GM23338 (cell line): Measurements from ENCODE around the gene PPARD. TPM values are rescaled to one million over a fixed set of nuclear protein-coding genes. Genes with fewer than 3 reads are reported as not detected.

Experiments
- ATAC-seq: fragments of 200-7000 bp; cut with Tn5 transposase; 3 replicates; pipeline ENCODE4 v1.9.1; 2020
- DNase-seq: peaks from one replicate; pipeline ENCODE4 v3.0.0-alpha.2; 2015; ENCODE audit warnings: low spot score
- H2AFZ ChIP-seq: fragments of 200-600 bp; sonication (generic); 2 replicates; pipeline ENCODE4 v1.8.0; 2016; ENCODE audit warnings: antibody characterized with exemption, mild to moderate bottlenecking, moderate library complexity
- H3F3A ChIP-seq: fragments of 200-600 bp; sonication (generic); replicated peaks from 2 replicates; pipeline ENCODE4 v1.8.0; 2017; ENCODE audit warnings: antibody characterized with exemption, mixed run types, low read depth
- H3K27ac ChIP-seq: fragments of 200-600 bp; sonication (generic); 2 replicates; pipeline ENCODE4 v1.6.1; 2016; ENCODE audit warnings: low read depth
- H3K27me3 ChIP-seq: fragments of 200-600 bp; sonication (generic); 2 replicates; pipeline ENCODE4 v1.8.0; 2016; ENCODE audit warnings: mild to moderate bottlenecking, mixed run types, moderate library complexity; ENCODE audit not compliant: insufficient read depth
- H3K36me3 ChIP-seq: fragments of 200-600 bp; sonication (generic); 2 replicates; pipeline ENCODE4 v1.8.0; 2016; ENCODE audit warnings: mild to moderate bottlenecking; ENCODE audit not compliant: insufficient read depth
- H3K4me1 ChIP-seq: fragments of 200-600 bp; sonication (generic); 2 replicates; pipeline ENCODE4 v1.8.0; 2016; ENCODE audit warnings: mild to moderate bottlenecking, moderate library complexity; ENCODE audit not compliant: insufficient read depth
- H3K4me2 ChIP-seq: fragments of 200-600 bp; sonication (generic); 2 replicates; pipeline ENCODE4 v1.7.1; 2017; ENCODE audit warnings: mixed run types
- H3K4me3 ChIP-seq: fragments of 200-600 bp; sonication (generic); 2 replicates; pipeline ENCODE4 v1.6.1; 2016; ENCODE audit warnings: mixed run types
- H3K79me2 ChIP-seq: fragments of 200-600 bp; sonication (generic); replicated peaks from 2 replicates; pipeline ENCODE4 v1.8.0; 2017; ENCODE audit warnings: mild to moderate bottlenecking; ENCODE audit not compliant: insufficient read depth
- H3K9me2 ChIP-seq: fragments of 200-600 bp; sonication (generic); 2 replicates; pipeline ENCODE4 v1.8.0; 2017; ENCODE audit not compliant: insufficient read depth
- H4K20me1 ChIP-seq: fragments of 200-600 bp; sonication (generic); replicated peaks from 2 replicates; pipeline ENCODE4 v1.8.0; 2017; ENCODE audit warnings: mild to moderate bottlenecking; ENCODE audit not compliant: insufficient read depth
- H3K27ac Mint-ChIP-seq: 2 replicates; pipeline ENCODE4 v1.8.0; 2020; ENCODE audit warnings: inconsistent platforms, mild to moderate bottlenecking, moderate library complexity, mixed read lengths
- H3K27me3 Mint-ChIP-seq: 3 replicates; pipeline ENCODE4 v1.8.0; 2022; ENCODE audit warnings: low read depth, mild to moderate bottlenecking, moderate library complexity, mixed read lengths, inconsistent platforms; ENCODE audit not compliant: insufficient read depth, poor library complexity
- H3K36me3 Mint-ChIP-seq: 3 replicates; pipeline ENCODE4 v1.8.0; 2021; ENCODE audit warnings: low read depth, mild to moderate bottlenecking, inconsistent platforms, moderate library complexity, mixed read lengths
- H3K4me1 Mint-ChIP-seq: 3 replicates; pipeline ENCODE4 v1.8.0; 2020; ENCODE audit warnings: mild to moderate bottlenecking, inconsistent platforms, mixed read lengths
- H3K4me3 Mint-ChIP-seq: 3 replicates; pipeline ENCODE4 v1.8.0; 2021; ENCODE audit warnings: moderate library complexity, mild to moderate bottlenecking, inconsistent platforms, mixed read lengths
- H3K9me3 Mint-ChIP-seq: 3 replicates; pipeline ENCODE4 v1.8.0; 2020; ENCODE audit warnings: moderate library complexity, mild to moderate bottlenecking, inconsistent platforms, mixed read lengths
- CREB1 ChIP-seq: fragments of 250-450 bp; sonication (Bioruptor Pico); IDR thresholded peaks from 2 replicates; pipeline ENCODE4 v1.5.0; 2020; ENCODE audit warnings: low read depth, mild to moderate bottlenecking, moderate library complexity
- ETS1 ChIP-seq: IDR thresholded peaks from 2 replicates; pipeline ENCODE4 v1.6.1; 2016; ENCODE audit warnings: antibody characterized with exemption
- EZH2 ChIP-seq: fragments of 200-600 bp; sonication (generic); IDR thresholded peaks from one replicate; pipeline ENCODE4 v1.8.0; 2017; ENCODE audit warnings: antibody characterized with exemption, mild to moderate bottlenecking, low read depth; ENCODE audit not compliant: unreplicated experiment
- EZH2phosphoT487 ChIP-seq: fragments of 200-600 bp; sonication (generic); IDR thresholded peaks from one replicate; pipeline ENCODE4 v1.8.1; 2018; ENCODE audit warnings: antibody characterized with exemption; ENCODE audit not compliant: unreplicated experiment
- JUNB ChIP-seq: IDR thresholded peaks from one replicate; pipeline ENCODE4 v1.6.1; 2016; ENCODE audit warnings: antibody characterized with exemption; ENCODE audit not compliant: unreplicated experiment
- NANOG ChIP-seq: IDR thresholded peaks from 2 replicates; pipeline ENCODE4 v1.6.1; 2016; ENCODE audit warnings: antibody characterized with exemption, borderline replicate concordance
- POLR2AphosphoS5 ChIP-seq: IDR thresholded peaks from 2 replicates; pipeline ENCODE4 v1.6.1; 2016; ENCODE audit warnings: antibody characterized with exemption, low read depth
- REST ChIP-seq: IDR thresholded peaks from one replicate; pipeline ENCODE4 v1.6.1; 2018; ENCODE audit warnings: antibody characterized with exemption; ENCODE audit not compliant: unreplicated experiment
- STAT1 ChIP-seq: IDR thresholded peaks from one replicate; pipeline ENCODE4 v1.6.1; 2016; ENCODE audit warnings: antibody characterized with exemption; ENCODE audit not compliant: unreplicated experiment
- ZNF114 ChIP-seq: fragments of 250-450 bp; sonication (Bioruptor Pico); IDR thresholded peaks from 2 replicates; pipeline ENCODE4 v1.5.0; 2020; ENCODE audit warnings: mild to moderate bottlenecking, moderate library complexity
- ZNF331 ChIP-seq: fragments of 250-450 bp; sonication (Bioruptor Pico); IDR thresholded peaks from 2 replicates; pipeline ENCODE4 v1.5.0; 2020; ENCODE audit warnings: low read depth, mild to moderate bottlenecking, moderate library complexity
- polyA plus RNA-seq: library from polyadenylated mRNA; unstranded; fragments of >200 nt; fragmentation: Nextera tagmentation; extraction: Ambion mirVana; gene quantifications from 2 replicates; pipeline ENCODE4 v1.2.1, GENCODE V29; 2016
- total RNA-seq: library from RNA; depleted of rRNA; stranded (reverse); fragments of >200 nt; shearing (Covaris generic); gene quantifications from 2 replicates; pipeline ENCODE4 v1.2.3, GENCODE V29; 2014
- TF ChIP-seq, protein P1 (sequence below): fragments of 250-450 bp; sonication (Bioruptor Pico); IDR thresholded peaks from 2 replicates; pipeline ENCODE4 v1.5.0; 2020; ENCODE audit warnings: mild to moderate bottlenecking, moderate library complexity
- TF ChIP-seq, protein P2 (sequence below), 2 experiments: fragments of 200-600 bp in 1 of 2; sonication (generic) in 1 of 2; conservative IDR thresholded peaks; 2 replicates each; pipeline versions ENCODE4 v1.5.1 to v1.6.1; 2016 to 2017; ENCODE audit warnings: antibody characterized with exemption in 2 of 2, low read depth in 2 of 2, mild to moderate bottlenecking in 2 of 2, moderate library complexity in 1 of 2

PPARD gene
- total and polyA plus RNA-seq, 2 experiments from 2014 or later: 5.1 to 9.7 TPM

DNA sequence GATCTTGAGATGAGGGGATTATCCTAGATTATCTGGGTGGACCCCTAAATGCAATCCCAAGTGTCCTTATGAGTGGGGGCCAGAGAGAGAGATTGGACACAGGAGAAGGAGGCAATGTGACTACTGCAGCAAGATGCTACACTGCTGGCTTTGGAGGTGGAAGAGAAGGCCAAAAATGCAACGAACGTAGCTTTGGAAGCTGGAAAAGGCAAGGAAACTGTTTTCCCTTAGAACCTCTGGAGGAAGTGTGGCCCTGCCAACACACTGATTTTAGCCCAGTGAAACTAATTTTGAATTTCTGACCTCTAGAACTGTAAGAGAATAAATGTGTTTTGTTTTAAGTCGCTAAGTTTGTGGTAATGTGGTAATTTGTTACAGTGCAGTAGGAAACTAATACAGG is 15.7 kb downstream of the PPARD start:
- peaks cover 24% of the 10 kb centered on the region for H3K36me3 Mint-ChIP-seq
- peaks cover 34% of the 10 kb centered on the region for H3K4me1 Mint-ChIP-seq
- no peak overlapping the region for H3K27ac Mint-ChIP-seq
- ATAC-seq (no peak), DNase-seq (no peak)
- no peak overlapping the region for H3K4me2 ChIP-seq
- H3K9me3 Mint-ChIP-seq: no peaks in the 10 kb centered on the region
- 0 out of 2 replicates have a peak, but pooled peaks cover 3% of the 10 kb centered on the region for H3K36me3 ChIP-seq
- TF ChIP-seq CREB1 (CRISPR knock-in tag): no peak
- TF ChIP-seq STAT1: no peak
- no peak for TF ChIP-seq JUNB
- TF ChIP-seq REST: no peak
- TF ChIP-seq NANOG: no peak
- no peak for TF ChIP-seq ETS1
- no peak for TF ChIP-seq ZNF114
- no peak for TF ChIP-seq ZNF331 (CRISPR knock-in tag)
- no peak for TF ChIP-seq EZH2phosphoT487
- TF ChIP-seq, protein P1, sequence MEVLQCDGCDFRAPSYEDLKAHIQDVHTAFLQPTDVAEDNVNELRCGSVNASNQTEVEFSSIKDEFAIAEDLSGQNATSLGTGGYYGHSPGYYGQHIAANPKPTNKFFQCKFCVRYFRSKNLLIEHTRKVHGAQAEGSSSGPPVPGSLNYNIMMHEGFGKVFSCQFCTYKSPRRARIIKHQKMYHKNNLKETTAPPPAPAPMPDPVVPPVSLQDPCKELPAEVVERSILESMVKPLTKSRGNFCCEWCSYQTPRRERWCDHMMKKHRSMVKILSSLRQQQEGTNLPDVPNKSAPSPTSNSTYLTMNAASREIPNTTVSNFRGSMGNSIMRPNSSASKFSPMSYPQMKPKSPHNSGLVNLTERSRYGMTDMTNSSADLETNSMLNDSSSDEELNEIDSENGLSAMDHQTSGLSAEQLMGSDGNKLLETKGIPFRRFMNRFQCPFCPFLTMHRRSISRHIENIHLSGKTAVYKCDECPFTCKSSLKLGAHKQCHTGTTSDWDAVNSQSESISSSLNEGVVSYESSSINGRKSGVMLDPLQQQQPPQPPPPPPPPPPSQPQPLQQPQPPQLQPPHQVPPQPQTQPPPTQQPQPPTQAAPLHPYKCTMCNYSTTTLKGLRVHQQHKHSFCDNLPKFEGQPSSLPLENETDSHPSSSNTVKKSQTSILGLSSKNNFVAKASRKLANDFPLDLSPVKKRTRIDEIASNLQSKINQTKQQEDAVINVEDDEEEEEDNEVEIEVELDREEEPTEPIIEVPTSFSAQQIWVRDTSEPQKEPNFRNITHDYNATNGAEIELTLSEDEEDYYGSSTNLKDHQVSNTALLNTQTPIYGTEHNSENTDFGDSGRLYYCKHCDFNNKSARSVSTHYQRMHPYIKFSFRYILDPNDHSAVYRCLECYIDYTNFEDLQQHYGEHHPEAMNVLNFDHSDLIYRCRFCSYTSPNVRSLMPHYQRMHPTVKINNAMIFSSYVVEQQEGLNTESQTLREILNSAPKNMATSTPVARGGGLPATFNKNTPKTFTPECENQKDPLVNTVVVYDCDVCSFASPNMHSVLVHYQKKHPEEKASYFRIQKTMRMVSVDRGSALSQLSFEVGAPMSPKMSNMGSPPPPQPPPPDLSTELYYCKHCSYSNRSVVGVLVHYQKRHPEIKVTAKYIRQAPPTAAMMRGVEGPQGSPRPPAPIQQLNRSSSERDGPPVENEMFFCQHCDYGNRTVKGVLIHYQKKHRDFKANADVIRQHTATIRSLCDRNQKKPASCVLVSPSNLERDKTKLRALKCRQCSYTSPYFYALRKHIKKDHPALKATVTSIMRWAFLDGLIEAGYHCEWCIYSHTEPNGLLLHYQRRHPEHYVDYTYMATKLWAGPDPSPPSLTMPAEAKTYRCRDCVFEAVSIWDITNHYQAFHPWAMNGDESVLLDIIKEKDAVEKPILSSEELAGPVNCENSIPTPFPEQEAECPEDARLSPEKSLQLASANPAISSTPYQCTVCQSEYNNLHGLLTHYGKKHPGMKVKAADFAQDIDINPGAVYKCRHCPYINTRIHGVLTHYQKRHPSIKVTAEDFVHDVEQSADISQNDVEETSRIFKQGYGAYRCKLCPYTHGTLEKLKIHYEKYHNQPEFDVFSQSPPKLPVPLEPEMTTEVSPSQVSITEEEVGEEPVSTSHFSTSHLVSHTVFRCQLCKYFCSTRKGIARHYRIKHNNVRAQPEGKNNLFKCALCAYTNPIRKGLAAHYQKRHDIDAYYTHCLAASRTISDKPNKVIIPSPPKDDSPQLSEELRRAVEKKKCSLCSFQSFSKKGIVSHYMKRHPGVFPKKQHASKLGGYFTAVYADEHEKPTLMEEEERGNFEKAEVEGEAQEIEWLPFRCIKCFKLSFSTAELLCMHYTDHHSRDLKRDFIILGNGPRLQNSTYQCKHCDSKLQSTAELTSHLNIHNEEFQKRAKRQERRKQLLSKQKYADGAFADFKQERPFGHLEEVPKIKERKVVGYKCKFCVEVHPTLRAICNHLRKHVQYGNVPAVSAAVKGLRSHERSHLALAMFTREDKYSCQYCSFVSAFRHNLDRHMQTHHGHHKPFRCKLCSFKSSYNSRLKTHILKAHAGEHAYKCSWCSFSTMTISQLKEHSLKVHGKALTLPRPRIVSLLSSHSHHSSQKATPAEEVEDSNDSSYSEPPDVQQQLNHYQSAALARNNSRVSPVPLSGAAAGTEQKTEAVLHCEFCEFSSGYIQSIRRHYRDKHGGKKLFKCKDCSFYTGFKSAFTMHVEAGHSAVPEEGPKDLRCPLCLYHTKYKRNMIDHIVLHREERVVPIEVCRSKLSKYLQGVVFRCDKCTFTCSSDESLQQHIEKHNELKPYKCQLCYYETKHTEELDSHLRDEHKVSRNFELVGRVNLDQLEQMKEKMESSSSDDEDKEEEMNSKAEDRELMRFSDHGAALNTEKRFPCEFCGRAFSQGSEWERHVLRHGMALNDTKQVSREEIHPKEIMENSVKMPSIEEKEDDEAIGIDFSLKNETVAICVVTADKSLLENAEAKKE (CRISPR knock-in tag): no peak
- no peak for TF ChIP-seq EZH2
- TF ChIP-seq, protein P2, sequence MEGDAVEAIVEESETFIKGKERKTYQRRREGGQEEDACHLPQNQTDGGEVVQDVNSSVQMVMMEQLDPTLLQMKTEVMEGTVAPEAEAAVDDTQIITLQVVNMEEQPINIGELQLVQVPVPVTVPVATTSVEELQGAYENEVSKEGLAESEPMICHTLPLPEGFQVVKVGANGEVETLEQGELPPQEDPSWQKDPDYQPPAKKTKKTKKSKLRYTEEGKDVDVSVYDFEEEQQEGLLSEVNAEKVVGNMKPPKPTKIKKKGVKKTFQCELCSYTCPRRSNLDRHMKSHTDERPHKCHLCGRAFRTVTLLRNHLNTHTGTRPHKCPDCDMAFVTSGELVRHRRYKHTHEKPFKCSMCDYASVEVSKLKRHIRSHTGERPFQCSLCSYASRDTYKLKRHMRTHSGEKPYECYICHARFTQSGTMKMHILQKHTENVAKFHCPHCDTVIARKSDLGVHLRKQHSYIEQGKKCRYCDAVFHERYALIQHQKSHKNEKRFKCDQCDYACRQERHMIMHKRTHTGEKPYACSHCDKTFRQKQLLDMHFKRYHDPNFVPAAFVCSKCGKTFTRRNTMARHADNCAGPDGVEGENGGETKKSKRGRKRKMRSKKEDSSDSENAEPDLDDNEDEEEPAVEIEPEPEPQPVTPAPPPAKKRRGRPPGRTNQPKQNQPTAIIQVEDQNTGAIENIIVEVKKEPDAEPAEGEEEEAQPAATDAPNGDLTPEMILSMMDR (conservative IDR thresholded peaks at IDR 0.05; ENCODE audit: low read depth in 2 of 2): no peak
- TF ChIP-seq POLR2AphosphoS5: no peak
- no peaks in the 10 kb centered on the region for H3K9me2 ChIP-seq
- 0 out of 2 replicates have a peak, but pooled peaks cover 3% of the 10 kb centered on the region for H3K79me2 ChIP-seq
- H3K27me3 Mint-ChIP-seq: peaks cover 2% of the 10 kb centered on the region
- H3K4me3 Mint-ChIP-seq: no peak overlapping the region
- H4K20me1 ChIP-seq: no peaks in the 10 kb centered on the region; the same call in 1 of the 2 replicates
- H3K4me3 ChIP-seq: no peak overlapping the region
- H3K4me1 ChIP-seq: peaks cover 22% of the 10 kb centered on the region
- H3K27me3 ChIP-seq: no peaks in the 10 kb centered on the region
- no peak overlapping the region for H2AFZ ChIP-seq
- no peaks in the 10 kb centered on the region for H3F3A ChIP-seq
- H3K27ac ChIP-seq: no peak overlapping the region
